Colonic mucosa (tissue), 4 donors: ENCODE results near the gene BOD1. TPM values are rescaled to one million over a fixed set of nuclear protein-coding genes. Genes with fewer than 3 reads are reported as not detected.

Source experiments
- DNase-seq: peaks from one replicate; pipeline ENCODE4 v3.0.0-alpha.2; 2020
- H3K27ac ChIP-seq: fragments of 200-600 bp; one replicate; pipeline ENCODE4 v1.8.0; 2021
- H3K27me3 ChIP-seq: fragments of 200-600 bp; one replicate; pipeline ENCODE4 v1.8.0; 2021
- H3K36me3 ChIP-seq: fragments of 200-600 bp; one replicate; pipeline ENCODE4 v1.8.0; 2021
- H3K4me1 ChIP-seq: fragments of 200-600 bp; one replicate; pipeline ENCODE4 v1.8.0; 2021; ENCODE audit warnings: mild to moderate bottlenecking
- H3K4me3 ChIP-seq: fragments of 200-600 bp; one replicate; pipeline ENCODE4 v1.8.0; 2021
- H3K9ac ChIP-seq, 2 donors: one replicate each; pipeline ENCODE4 v1.7.0; 2013; ENCODE audit warnings: control low read depth in 2 of 2, low read depth in 2 of 2, low read length in 2 of 2
- H3K9me3 ChIP-seq: fragments of 200-600 bp; one replicate; pipeline ENCODE4 v1.8.0; 2021
- CTCF ChIP-seq: fragments of 200-600 bp; IDR thresholded peaks from one replicate; pipeline ENCODE4 v1.8.0; 2022; ENCODE audit warnings: antibody characterized with exemption, mild to moderate bottlenecking
- intact Hi-C: fragments of 100-400 bp; cut with DNase I; formaldehyde crosslinking; loops from one replicate; pipeline ENCODE4 v1.14.1; 2022
- total RNA-seq, 2 donors: library from RNA; stranded (reverse); fragmentation: NEBNext Ultra II Directional in 1 of 2; extraction: Animal tissue kit (Norgen Biotek cat#: 25700) in 1 of 2; gene quantifications; one replicate each; pipeline ENCODE4 v1.2.1, GENCODE V29; 2021
- donor health status: healthy.
- donor health status: DM: no; HTN: no; CAD: no.
- donor health status: DM: no; HTN: no; CAD: no.

Gene BOD1
- total RNA-seq, 2 donors from 2014 or later: 24.4 to 31.1 TPM

GRCh38 chr5:173637340-173637739 lies 20.9 kb upstream of the BOD1 start:
- Histone ChIP-seq H3K4me3 (no peak overlapping the region), H3K4me1 (no peaks in the 10 kb centered on the region), H3K36me3 (no peaks in the 10 kb centered on the region), H3K9me3 (no peaks in the 10 kb centered on the region), H3K27me3 (no peaks in the 10 kb centered on the region), H3K27ac (no peak overlapping the region), H3K9ac (no peak overlapping the region)
- no peak for TF ChIP-seq CTCF
- intact Hi-C loops: no loop called here
- no peak for DNase-seq

GRCh38 chr5:173634465-173634983 lies 18.1 kb upstream of the BOD1 start:
- H3K9ac ChIP-seq: no peak overlapping the region
- no peaks in the 10 kb centered on the region for H3K4me1 ChIP-seq
- TF ChIP-seq CTCF: no peak
- no peaks in the 10 kb centered on the region for H3K36me3 ChIP-seq
- H3K9me3 ChIP-seq: no peaks in the 10 kb centered on the region
- DNase-seq: no peak
- H3K27me3 ChIP-seq: no peaks in the 10 kb centered on the region
- intact Hi-C loops: no loop called here
- no peak overlapping the region for H3K27ac ChIP-seq
- no peak overlapping the region for H3K4me3 ChIP-seq

DNA sequence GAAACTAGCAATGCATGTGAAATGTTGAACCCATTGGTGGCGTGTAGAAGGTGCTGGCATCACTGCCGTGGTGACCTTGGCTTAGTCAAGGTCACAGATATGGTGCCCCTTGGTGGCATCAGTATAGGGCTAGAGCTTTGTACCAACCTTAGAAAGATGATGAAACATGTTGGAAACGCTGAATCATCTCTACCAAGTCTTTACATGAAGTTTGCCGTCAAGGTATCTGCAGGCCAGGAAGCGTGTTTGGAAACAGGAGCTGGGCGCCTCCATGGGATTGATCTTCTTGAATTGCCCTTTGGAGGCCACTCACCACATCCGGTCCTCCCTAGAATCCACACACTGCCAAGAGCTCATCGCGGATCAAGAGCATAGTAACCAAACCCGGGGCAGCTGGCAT lies 16.9 kb upstream of the BOD1 start:
- no peak overlapping the region for H3K9ac ChIP-seq

DNA sequence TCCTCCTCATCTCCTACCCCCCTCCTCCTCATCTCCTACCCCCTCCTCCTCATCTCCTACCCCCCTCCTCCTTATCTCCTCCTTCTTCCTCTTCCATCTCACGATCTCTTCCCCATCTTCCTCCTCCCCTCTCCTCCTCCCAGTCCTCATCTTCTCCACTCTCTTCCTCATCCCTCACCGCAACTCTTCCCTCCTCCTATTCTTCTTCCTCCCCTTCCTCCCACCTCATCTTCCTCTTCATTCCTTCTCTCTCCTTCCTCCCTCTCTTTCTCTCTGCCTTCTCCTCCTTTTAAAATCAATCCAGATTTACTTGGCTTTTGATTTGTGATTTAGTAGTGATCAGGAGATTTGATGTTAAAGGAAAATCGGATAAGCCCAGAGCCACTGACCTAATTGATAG lies 15.0 kb upstream of the BOD1 start:
- DNase-seq: no peak

More for the DNA sequence above, 16.9 kb upstream of the BOD1 start:
- intact Hi-C loops: no loop called here
- H3K9me3 ChIP-seq: no peaks in the 10 kb centered on the region
- TF ChIP-seq CTCF: no peak
- H3K4me3 ChIP-seq: no peak overlapping the region
- no peaks in the 10 kb centered on the region for H3K36me3 ChIP-seq
- H3K27me3 ChIP-seq: no peaks in the 10 kb centered on the region
- no peak overlapping the region for H3K27ac ChIP-seq
- no peak for DNase-seq
- H3K4me1 ChIP-seq: no peaks in the 10 kb centered on the region

GRCh38 chr5:173630724-173631365 lies 14.4 kb upstream of the BOD1 start:
- Histone ChIP-seq H3K9ac (no peak overlapping the region), H3K36me3 (no peaks in the 10 kb centered on the region), H3K4me3 (no peak overlapping the region), H3K9me3 (no peaks in the 10 kb centered on the region), H3K4me1 (no peaks in the 10 kb centered on the region), H3K27ac (no peak overlapping the region), H3K27me3 (no peaks in the 10 kb centered on the region)
- intact Hi-C loops: no loop called here
- no peak for DNase-seq
- TF ChIP-seq CTCF: no peak

More for the DNA sequence above, 15.0 kb upstream of the BOD1 start:
- intact Hi-C loops: no loop called here
- H3K27me3 ChIP-seq: no peaks in the 10 kb centered on the region
- H3K9me3 ChIP-seq: no peaks in the 10 kb centered on the region
- no peaks in the 10 kb centered on the region for H3K36me3 ChIP-seq
- no peaks in the 10 kb centered on the region for H3K4me1 ChIP-seq
- H3K9ac ChIP-seq: no peak overlapping the region
- TF ChIP-seq CTCF: no peak
- H3K4me3 ChIP-seq: no peak overlapping the region
- no peak overlapping the region for H3K27ac ChIP-seq
